H9 (cell line): ENCODE measurements around the gene TNKS2. TPM values are rescaled to one million over a fixed set of nuclear protein-coding genes. Genes with fewer than 3 reads are reported as not detected.

Source experiments
- DNase-seq: peaks from one replicate; pipeline ENCODE4 v3.0.0-alpha.2; 2017
- H2AFZ ChIP-seq: one replicate; pipeline ENCODE4 v1.6.1; 2013; ENCODE audit warnings: mild to moderate bottlenecking, low read length, control low read depth, moderate library complexity
- H2AK5ac ChIP-seq: 2 replicates; pipeline ENCODE4 v1.6.1; 2013; ENCODE audit warnings: low read length, control low read depth, mixed read lengths; ENCODE audit not compliant: insufficient read length
- H2BK120ac ChIP-seq: one replicate; pipeline ENCODE4 v1.6.1; 2013; ENCODE audit warnings: low read depth, mild to moderate bottlenecking, low read length, control low read depth, inconsistent platforms; ENCODE audit not compliant: poor library complexity, severe bottlenecking
- H2BK12ac ChIP-seq: 2 replicates; pipeline ENCODE4 v1.6.1; 2013; ENCODE audit warnings: low read length, control low read depth, mixed read lengths, low read depth; ENCODE audit not compliant: insufficient read length
- H2BK15ac ChIP-seq: 2 replicates; pipeline ENCODE4 v1.6.1; 2013; ENCODE audit warnings: low read depth, low read length, control low read depth
- H2BK20ac ChIP-seq: one replicate; pipeline ENCODE4 v1.6.1; 2013; ENCODE audit warnings: low read depth, mild to moderate bottlenecking, low read length, control low read depth, inconsistent platforms; ENCODE audit not compliant: poor library complexity, severe bottlenecking
- H2BK5ac ChIP-seq: 2 replicates; pipeline ENCODE4 v1.6.1; 2013; ENCODE audit warnings: low read length, control low read depth, mixed read lengths; ENCODE audit not compliant: insufficient read length
- H3K14ac ChIP-seq: 2 replicates; pipeline ENCODE4 v1.6.1; 2013; ENCODE audit warnings: low read length, control low read depth; ENCODE audit not compliant: insufficient read depth
- H3K18ac ChIP-seq: 2 replicates; pipeline ENCODE4 v1.6.1; 2013; ENCODE audit warnings: low read depth, mild to moderate bottlenecking, mixed read lengths, low read length, control low read depth; ENCODE audit not compliant: insufficient read length
- H3K23ac ChIP-seq: 2 replicates; pipeline ENCODE4 v1.6.1; 2013; ENCODE audit warnings: low read length, control low read depth, mixed read lengths, low read depth; ENCODE audit not compliant: insufficient read length
- H3K23me2 ChIP-seq: 2 replicates; pipeline ENCODE4 v1.6.1; 2013; ENCODE audit warnings: low read depth, mild to moderate bottlenecking, mixed read lengths, low read length, control low read depth; ENCODE audit not compliant: insufficient read length, poor library complexity, severe bottlenecking
- H3K27ac ChIP-seq: 2 replicates; pipeline ENCODE4 v1.5.1; 2013; ENCODE audit warnings: low read length, control low read depth, mixed read lengths, low read depth; ENCODE audit not compliant: insufficient read length
- H3K27me3 ChIP-seq: 2 replicates; pipeline ENCODE4 v1.6.1; 2013; ENCODE audit warnings: low read length, control low read depth, inconsistent platforms; ENCODE audit not compliant: insufficient read depth
- H3K4ac ChIP-seq: 2 replicates; pipeline ENCODE4 v1.6.1; 2013; ENCODE audit warnings: low read depth, mild to moderate bottlenecking, control low read depth, inconsistent platforms, low read length, moderate library complexity
- H3K4me1 ChIP-seq: 2 replicates; pipeline ENCODE4 v1.6.1; 2013; ENCODE audit warnings: low read length, control low read depth, inconsistent platforms; ENCODE audit not compliant: insufficient read depth
- H3K4me2 ChIP-seq: 2 replicates; pipeline ENCODE4 v1.6.1; 2013; ENCODE audit warnings: low read length, control low read depth, mixed read lengths; ENCODE audit not compliant: insufficient read length, insufficient read depth
- H3K56ac ChIP-seq: 2 replicates; pipeline ENCODE4 v1.6.1; 2013; ENCODE audit warnings: low read depth, mild to moderate bottlenecking, mixed read lengths, low read length, control low read depth; ENCODE audit not compliant: insufficient read length
- H3K79me1 ChIP-seq: 2 replicates; pipeline ENCODE4 v1.6.1; 2013; ENCODE audit warnings: low read depth, mild to moderate bottlenecking, moderate library complexity, low read length, control low read depth, inconsistent platforms; ENCODE audit not compliant: insufficient read depth, poor library complexity, severe bottlenecking
- H3K79me2 ChIP-seq: 2 replicates; pipeline ENCODE4 v1.6.1; 2013; ENCODE audit warnings: low read length, control low read depth, inconsistent platforms; ENCODE audit not compliant: insufficient read depth
- H3K9ac ChIP-seq: 2 replicates; pipeline ENCODE4 v1.6.1; 2013; ENCODE audit warnings: low read length, control low read depth, mixed read lengths; ENCODE audit not compliant: insufficient read length; ENCODE audit errors: extremely low read depth
- H3K9me3 ChIP-seq: one replicate; pipeline ENCODE4 v1.6.1; 2013; ENCODE audit warnings: low read depth, low read length, inconsistent platforms; ENCODE audit not compliant: control insufficient read depth
- H3T11ph ChIP-seq: one replicate; pipeline ENCODE4 v1.6.1; 2013; ENCODE audit warnings: mild to moderate bottlenecking, low read length, control low read depth, inconsistent platforms
- H4K20me1 ChIP-seq: one replicate; pipeline ENCODE4 v1.6.1; 2013; ENCODE audit not compliant: control insufficient read depth, insufficient read length, insufficient read depth
- H4K5ac ChIP-seq: 2 replicates; pipeline ENCODE4 v1.6.1; 2013; ENCODE audit warnings: low read depth, mild to moderate bottlenecking, mixed read lengths, low read length, control low read depth; ENCODE audit not compliant: insufficient read length
- H4K8ac ChIP-seq: replicated peaks from 2 replicates; pipeline ENCODE4 v1.6.1; 2013; ENCODE audit warnings: low read length, control low read depth, mixed read lengths, low read depth; ENCODE audit not compliant: insufficient read length
- H4K91ac ChIP-seq: 2 replicates; pipeline ENCODE4 v1.6.1; 2013; ENCODE audit warnings: low read depth, mild to moderate bottlenecking, moderate library complexity, mixed read lengths, low read length, control low read depth; ENCODE audit not compliant: insufficient read length
- H3K27ac Mint-ChIP-seq, 3 experiments: 2 replicates in 2 of 3; 3 replicates in 1 of 3; pipeline ENCODE4 v1.8.0; 2020 to 2021; ENCODE audit warnings: mixed read lengths in 3 of 3, mild to moderate bottlenecking in 1 of 3, moderate library complexity in 1 of 3
- H3K27me3 Mint-ChIP-seq: 2 replicates; pipeline ENCODE4 v1.8.0; 2021; ENCODE audit warnings: low read depth, mild to moderate bottlenecking, moderate library complexity, mixed read lengths
- H3K36me3 Mint-ChIP-seq, 3 experiments: 2 replicates in 2 of 3; 3 replicates in 1 of 3; pipeline ENCODE4 v1.8.0; 2020 to 2021; ENCODE audit warnings: low read depth in 3 of 3, mixed read lengths in 3 of 3; ENCODE audit not compliant: insufficient read depth in 1 of 3
- H3K4me1 Mint-ChIP-seq, 2 experiments: 2 replicates each; pipeline ENCODE4 v1.8.0; 2020; ENCODE audit warnings: mixed read lengths in 2 of 2
- H3K4me3 Mint-ChIP-seq, 2 experiments: 2 replicates in 1 of 2; 3 replicates in 1 of 2; pipeline ENCODE4 v1.8.0; 2020 to 2021; ENCODE audit warnings: mild to moderate bottlenecking in 2 of 2, mixed read lengths in 2 of 2, moderate library complexity in 1 of 2
- H3K9me3 Mint-ChIP-seq, 2 experiments: 2 replicates in 1 of 2; 3 replicates in 1 of 2; pipeline ENCODE4 v1.8.0; 2020; ENCODE audit warnings: mild to moderate bottlenecking in 2 of 2, mixed read lengths in 2 of 2, moderate library complexity in 1 of 2
- total RNA-seq: library from RNA; stranded (reverse); gene quantifications from 2 replicates; pipeline ENCODE4 v1.2.1, GENCODE V29; 2021
- TF ChIP-seq, protein P1 (sequence below): fragments of 200-600 bp; sonication (generic); conservative IDR thresholded peaks from 3 replicates; pipeline ENCODE4 v1.8.0; 2021; ENCODE audit warnings: antibody characterized with exemption, mild to moderate bottlenecking

The TNKS2 gene
- total RNA-seq, 1 experiment from 2014 or later = 58.9 TPM

DNA sequence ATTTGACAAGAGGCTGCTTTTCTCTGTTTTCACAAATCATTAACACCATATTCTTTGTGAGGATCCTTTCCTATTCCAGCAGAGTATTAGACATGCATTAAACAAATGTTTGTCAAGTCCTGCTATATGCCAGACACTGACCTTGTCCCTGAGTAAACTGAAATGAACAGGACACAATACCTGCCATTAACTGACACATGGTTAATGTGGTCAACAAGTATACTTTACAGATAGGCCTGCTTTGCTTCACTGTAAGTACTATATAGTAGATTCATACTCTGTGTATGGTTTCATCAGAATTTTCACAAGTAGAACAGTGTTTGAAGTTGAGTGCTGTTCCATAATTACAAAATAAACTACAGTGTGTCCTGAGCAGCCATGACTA is 5.9 kb downstream of the TNKS2 start:
- H4K5ac ChIP-seq = no peak overlapping the region
- Mint-ChIP-seq H3K9me3 (no peaks in the 10 kb centered on the region; a peak in 1 of 5 replicates), H3K4me3 (no peak overlapping the region), H3K27ac (0 out of 7 replicates have a peak overlapping the region, but pooled peaks of 2 of the 3 experiments have one; percentile 19 to 41), H3K4me1 (peaks cover 19 to 22% of the 10 kb centered on the region in 2 experiments), H3K36me3 (peaks cover 33 to 64% (median 53%) of the 10 kb centered on the region in 3 experiments; a peak in 6 of 7 replicates), H3K27me3 (no peaks in the 10 kb centered on the region; the same call in 1 of the 2 replicates)
- no peak overlapping the region for H3K23ac ChIP-seq
- TF ChIP-seq, protein P1, sequence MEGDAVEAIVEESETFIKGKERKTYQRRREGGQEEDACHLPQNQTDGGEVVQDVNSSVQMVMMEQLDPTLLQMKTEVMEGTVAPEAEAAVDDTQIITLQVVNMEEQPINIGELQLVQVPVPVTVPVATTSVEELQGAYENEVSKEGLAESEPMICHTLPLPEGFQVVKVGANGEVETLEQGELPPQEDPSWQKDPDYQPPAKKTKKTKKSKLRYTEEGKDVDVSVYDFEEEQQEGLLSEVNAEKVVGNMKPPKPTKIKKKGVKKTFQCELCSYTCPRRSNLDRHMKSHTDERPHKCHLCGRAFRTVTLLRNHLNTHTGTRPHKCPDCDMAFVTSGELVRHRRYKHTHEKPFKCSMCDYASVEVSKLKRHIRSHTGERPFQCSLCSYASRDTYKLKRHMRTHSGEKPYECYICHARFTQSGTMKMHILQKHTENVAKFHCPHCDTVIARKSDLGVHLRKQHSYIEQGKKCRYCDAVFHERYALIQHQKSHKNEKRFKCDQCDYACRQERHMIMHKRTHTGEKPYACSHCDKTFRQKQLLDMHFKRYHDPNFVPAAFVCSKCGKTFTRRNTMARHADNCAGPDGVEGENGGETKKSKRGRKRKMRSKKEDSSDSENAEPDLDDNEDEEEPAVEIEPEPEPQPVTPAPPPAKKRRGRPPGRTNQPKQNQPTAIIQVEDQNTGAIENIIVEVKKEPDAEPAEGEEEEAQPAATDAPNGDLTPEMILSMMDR = no peak
- no peaks in the 10 kb centered on the region for H4K20me1 ChIP-seq
- H3K18ac ChIP-seq = no peak overlapping the region
- no peak overlapping the region for H3K9ac ChIP-seq
- no peak overlapping the region for H2BK120ac ChIP-seq
- no peak for DNase-seq
- H3K4me1 ChIP-seq = no peaks in the 10 kb centered on the region
- no peak overlapping the region for H2BK15ac ChIP-seq
- H2BK20ac ChIP-seq = no peak overlapping the region
- peaks cover 4% of the 10 kb centered on the region for H3K79me1 ChIP-seq
- H2AFZ ChIP-seq = no peak overlapping the region
- no peak overlapping the region for H3K27ac ChIP-seq
- no peak overlapping the region for H4K8ac ChIP-seq
- no peak overlapping the region for H3K4me2 ChIP-seq
- no peak overlapping the region for H2BK5ac ChIP-seq
- no peak overlapping the region for H3T11ph ChIP-seq
- H3K14ac ChIP-seq = no peak overlapping the region
- H2AK5ac ChIP-seq = no peak overlapping the region
- H3K4ac ChIP-seq = no peak overlapping the region
- no peaks in the 10 kb centered on the region for H3K9me3 ChIP-seq
- no peaks in the 10 kb centered on the region for H3K27me3 ChIP-seq
- H3K56ac ChIP-seq = no peak overlapping the region
- no peak overlapping the region for H2BK12ac ChIP-seq
- H3K23me2 ChIP-seq = peaks cover 2% of the 10 kb centered on the region
- no peak overlapping the region for H4K91ac ChIP-seq
- H3K79me2 ChIP-seq = peaks cover 45% of the 10 kb centered on the region; the same call in 1 of the 2 replicates
